ENCODE results near the gene G6PC2.

Gene G6PC2

GRCh38 chr2:168901003-168901402, at the start of gene G6PC2:
G6PC2 (plus strand) TSS chr2:168901291; CDS start chr2:168901332, 41 bp downstream.
- no peak for DNase-seq (ENCODE audit: low read depth)
- TF ChIP-seq POLR2A (IDR thresholded peaks at IDR 0.05; ENCODE audit: extremely low read depth, insufficient read length): no peak
- no peak for TF ChIP-seq MYC (IDR thresholded peaks at IDR 0.05; ENCODE audit: low read depth, low read length)
- TF ChIP-seq MAX (IDR thresholded peaks at IDR 0.05; ENCODE audit: low read depth, low read length): no peak
- no peak for TF ChIP-seq CTCF (IDR thresholded peaks at IDR 0.05; ENCODE audit: low read depth, low read length)
- H3K4me3 ChIP-seq (ENCODE audit: low read depth, low read length): no peak within 1 kb of the TSS

GRCh38 chr2:168851674-168852320, 49.3 kb upstream of the G6PC2 start:
- TF ChIP-seq MYC (IDR thresholded peaks at IDR 0.05; ENCODE audit: low read depth, low read length) (no peak), POLR2A (IDR thresholded peaks at IDR 0.05; ENCODE audit: extremely low read depth, insufficient read length) (no peak), CTCF (IDR thresholded peaks at IDR 0.05; ENCODE audit: low read depth, low read length) (no peak), MAX (IDR thresholded peaks at IDR 0.05; ENCODE audit: low read depth, low read length) (no peak)
- no peak for DNase-seq (ENCODE audit: low read depth)
- no peak overlapping the region for H3K4me3 ChIP-seq (ENCODE audit: low read depth, low read length)

GRCh38 chr2:168852481-168852880, 48.6 kb upstream of the G6PC2 start:
- no peak overlapping the region for H3K4me3 ChIP-seq (ENCODE audit: low read depth, low read length)
- TF ChIP-seq CTCF (IDR thresholded peaks at IDR 0.05; ENCODE audit: low read depth, low read length) (no peak), POLR2A (IDR thresholded peaks at IDR 0.05; ENCODE audit: extremely low read depth, insufficient read length) (no peak), MAX (IDR thresholded peaks at IDR 0.05; ENCODE audit: low read depth, low read length) (no peak)

GRCh38 chr2:168853471-168853870, 47.6 kb upstream of the G6PC2 start:
- no peak for DNase-seq (ENCODE audit: low read depth)
- H3K4me3 ChIP-seq (ENCODE audit: low read depth, low read length): no peak overlapping the region
- TF ChIP-seq MAX (IDR thresholded peaks at IDR 0.05; ENCODE audit: low read depth, low read length) (no peak), POLR2A (IDR thresholded peaks at IDR 0.05; ENCODE audit: extremely low read depth, insufficient read length) (no peak), MYC (IDR thresholded peaks at IDR 0.05; ENCODE audit: low read depth, low read length) (no peak)

More at GRCh38 chr2:168852481-168852880, 48.6 kb upstream of the G6PC2 start:
- no peak for DNase-seq (ENCODE audit: low read depth)

- no peak for DNase-seq (ENCODE audit: low read depth)
- TF ChIP-seq CTCF (IDR thresholded peaks at IDR 0.05; ENCODE audit: low read depth, low read length) (no peak), POLR2A (IDR thresholded peaks at IDR 0.05; ENCODE audit: extremely low read depth, insufficient read length) (no peak), MYC (IDR thresholded peaks at IDR 0.05; ENCODE audit: low read depth, low read length) (no peak), MAX (IDR thresholded peaks at IDR 0.05; ENCODE audit: low read depth, low read length) (no peak)
These were observed 46.4 kb upstream of the G6PC2 start for GRCh38 chr2:168854651-168855050.

GRCh38 chr2:168855601-168856000, 45.5 kb upstream of the G6PC2 start:
- DNase-seq (ENCODE audit: low read depth): no peak
- no peak overlapping the region for H3K4me3 ChIP-seq (ENCODE audit: low read depth, low read length)
- TF ChIP-seq POLR2A (IDR thresholded peaks at IDR 0.05; ENCODE audit: extremely low read depth, insufficient read length): no peak

More at GRCh38 chr2:168854651-168855050, 46.4 kb upstream of the G6PC2 start:
- H3K4me3 ChIP-seq (ENCODE audit: low read depth, low read length): no peak overlapping the region

Measured in NB4 (cell line).